ENCODE results near the gene CBL.

Gene CBL

GRCh38 chr11:119222308-119222707 lies 16.2 kb downstream of the CBL start:
- Histone ChIP-seq H3K4me3 (ENCODE audit: low read depth, low read length) (no peak overlapping the region), H3K4me1 (ENCODE audit: control insufficient read depth, insufficient read depth, low read length) (no peaks in the 10 kb centered on the region), H3K36me3 (ENCODE audit: control insufficient read depth in 2 of 2, insufficient read depth in 1 of 2, low read length in 2 of 2) (no peaks in the 10 kb centered on the region), H3K9me3 (ENCODE audit: control insufficient read depth, insufficient read depth, low read depth, low read length) (no peaks in the 10 kb centered on the region), H3K27ac (ENCODE audit: extremely low read depth, low read depth, low read length) (no peak overlapping the region)
- no peak for TF ChIP-seq ZNF426 (tag by site-specific recombination; IDR thresholded peaks at IDR 0.05)
- POLR2A ChIA-PET, result interaction anchor here (0.9 kb wide), 1 partner anchor 95 kb away, joined by 3 read pairs; the partner anchor contains the start of gene MCAM
- CTCF ChIA-PET, result interaction anchor here (0.8 to 1.6 kb wide), 2 partner anchors 53 to 116 kb away, joined by 3 read pairs; no protein-coding TSS in a partner anchor

GRCh38 chr11:119222891-119223290 lies 16.8 kb downstream of the CBL start:
- Histone ChIP-seq H3K9me3 (ENCODE audit: control insufficient read depth, insufficient read depth, low read depth, low read length) (no peaks in the 10 kb centered on the region), H3K4me3 (ENCODE audit: low read depth, low read length) (no peak overlapping the region), H3K36me3 (ENCODE audit: control insufficient read depth in 2 of 2, insufficient read depth in 1 of 2, low read length in 2 of 2) (no peaks in the 10 kb centered on the region), H3K27ac (ENCODE audit: extremely low read depth, low read depth, low read length) (no peak overlapping the region), H3K4me1 (ENCODE audit: control insufficient read depth, insufficient read depth, low read length) (no peaks in the 10 kb centered on the region)
- CTCF ChIA-PET, result interaction anchor here (0.7 kb wide), 1 partner anchor 156 kb away, joined by 3 read pairs; no protein-coding TSS in a partner anchor
- TF ChIP-seq PATZ1 (tag by site-specific recombination; IDR thresholded peaks at IDR 0.05) (no peak), ZNF362 (tag by site-specific recombination; IDR thresholded peaks at IDR 0.05) (0 out of 2 replicates have a peak, but pooled peaks have one; percentile 13), MZF1 (tag by site-specific recombination; IDR thresholded peaks at IDR 0.05; ENCODE audit: borderline replicate concordance) (no peak), SETDB1 (IDR thresholded peaks at IDR 0.05; ENCODE audit: insufficient read length, low read length) (no peak), ZBTB8A (tag by site-specific recombination; IDR thresholded peaks at IDR 0.05) (no peak), SCRT2 (tag by site-specific recombination; IDR thresholded peaks at IDR 0.05) (no peak)
- POLR2A ChIA-PET, result interaction anchor here (0.9 kb wide), 1 partner anchor 94 kb away, joined by 3 read pairs; the partner anchor contains the start of gene MCAM

GRCh38 chr11:119223856-119224255 lies 17.7 kb downstream of the CBL start:
- H3K27ac ChIP-seq (ENCODE audit: extremely low read depth, low read depth, low read length), result no peak overlapping the region
- ChIA-PET POLR2A (no interaction called here), CTCF (interaction anchor here (0.6 to 1.2 kb wide), 2 partner anchors 19 to 20 kb away, joined by 3 to 8 read pairs; partner anchors contain the start of gene CBL)
- H3K36me3 ChIP-seq (ENCODE audit: control insufficient read depth in 2 of 2, insufficient read depth in 1 of 2, low read length in 2 of 2), result no peaks in the 10 kb centered on the region
- H3K4me1 ChIP-seq (ENCODE audit: control insufficient read depth, insufficient read depth, low read length), result no peaks in the 10 kb centered on the region
- no peak overlapping the region for H3K4me3 ChIP-seq (ENCODE audit: low read depth, low read length)
- no peaks in the 10 kb centered on the region for H3K9me3 ChIP-seq (ENCODE audit: control insufficient read depth, insufficient read depth, low read depth, low read length)
- TF ChIP-seq ZNF514 (tag by site-specific recombination; IDR thresholded peaks at IDR 0.05) (no peak), ZNF549 (tag by site-specific recombination; IDR thresholded peaks at IDR 0.05) (no peak), ZNF670 (tag by site-specific recombination; IDR thresholded peaks at IDR 0.05; ENCODE audit: low read depth) (no peak), PATZ1 (tag by site-specific recombination; IDR thresholded peaks at IDR 0.05) (no peak), ZNF473 (tag by site-specific recombination; IDR thresholded peaks at IDR 0.05) (no peak), ZBTB10 (tag by site-specific recombination; IDR thresholded peaks at IDR 0.05) (no peak), ZSCAN16 (tag by site-specific recombination; IDR thresholded peaks at IDR 0.05) (no peak), ZNF112 (tag by site-specific recombination; IDR thresholded peaks at IDR 0.05) (no peak), CTCF (tag by site-specific recombination; IDR thresholded peaks at IDR 0.05) (no peak), ZNF558 (tag by site-specific recombination; IDR thresholded peaks at IDR 0.05) (no peak), ZNF561 (tag by site-specific recombination; IDR thresholded peaks at IDR 0.05; ENCODE audit: borderline replicate concordance) (no peak), HOXD13 (CRISPR knock-in tag; IDR thresholded peaks at IDR 0.05; ENCODE audit: borderline replicate concordance) (no peak)
